NCI-H69 (cell line): ENCODE measurements around the gene EEPD1.
"Not testable (repeated sequence)": the region's sequence is repeated elsewhere in the genome, so short reads cannot be mapped to it uniquely, and the experiment has no call there.

ENCODE experiments used
- DNase-seq: peaks from one replicate; lab custom pipeline; 2025; lab: John Stamatoyannopoulos, UW

The EEPD1 gene

DNA sequence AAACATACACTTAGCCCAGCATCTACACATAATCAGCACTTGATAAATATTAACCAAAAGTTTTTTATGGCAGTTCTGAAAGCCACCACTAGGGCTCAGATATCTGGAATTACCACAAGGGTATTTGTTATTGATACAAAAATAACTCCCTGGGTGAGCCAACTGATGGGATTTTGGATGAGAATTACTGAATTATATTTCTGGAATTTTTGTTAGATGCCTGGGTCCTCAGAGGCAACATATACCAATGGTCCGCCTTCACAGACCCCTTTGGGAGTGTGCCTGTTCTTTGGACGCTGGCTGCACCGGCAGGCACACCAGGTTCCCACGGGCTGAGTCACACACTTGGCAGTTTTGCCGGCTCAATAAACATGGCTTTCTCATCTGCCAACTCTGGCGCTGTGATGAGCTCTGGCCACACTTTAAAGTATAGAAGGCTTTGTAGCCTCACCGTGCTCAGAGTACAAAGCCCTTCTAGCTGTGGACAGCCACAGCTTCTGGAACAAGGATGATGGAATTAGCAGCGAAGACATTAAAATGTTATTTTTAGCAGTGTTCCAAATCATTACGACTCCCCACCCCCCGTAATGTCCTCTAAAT is 24.5 kb upstream of the EEPD1 start:
- peak; percentile 93 for DNase-seq

DNA sequence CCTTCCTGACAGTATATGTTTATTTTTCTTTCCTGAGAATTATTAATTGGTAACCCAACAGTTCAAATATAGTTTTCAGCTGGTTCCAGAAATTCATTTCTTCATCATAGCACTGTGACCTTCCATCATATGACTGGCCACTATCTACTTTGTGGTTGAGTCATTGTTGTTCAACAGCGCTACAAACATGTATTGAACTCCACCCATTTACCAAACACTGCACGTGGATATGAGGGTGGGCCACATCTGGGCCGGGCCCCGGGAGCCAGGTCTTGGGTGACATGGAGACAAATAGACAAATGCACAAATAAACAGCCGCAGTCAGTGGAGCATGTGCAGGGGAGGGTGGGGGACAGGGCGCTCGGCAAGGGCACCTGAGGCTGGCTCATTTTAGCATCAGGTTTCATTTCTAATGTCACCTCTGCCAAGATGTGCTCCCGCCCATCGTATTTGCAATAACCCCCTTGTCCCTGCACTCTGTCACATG is 24.0 kb upstream of the EEPD1 start:
- DNase-seq = peak; percentile 93

DNA sequence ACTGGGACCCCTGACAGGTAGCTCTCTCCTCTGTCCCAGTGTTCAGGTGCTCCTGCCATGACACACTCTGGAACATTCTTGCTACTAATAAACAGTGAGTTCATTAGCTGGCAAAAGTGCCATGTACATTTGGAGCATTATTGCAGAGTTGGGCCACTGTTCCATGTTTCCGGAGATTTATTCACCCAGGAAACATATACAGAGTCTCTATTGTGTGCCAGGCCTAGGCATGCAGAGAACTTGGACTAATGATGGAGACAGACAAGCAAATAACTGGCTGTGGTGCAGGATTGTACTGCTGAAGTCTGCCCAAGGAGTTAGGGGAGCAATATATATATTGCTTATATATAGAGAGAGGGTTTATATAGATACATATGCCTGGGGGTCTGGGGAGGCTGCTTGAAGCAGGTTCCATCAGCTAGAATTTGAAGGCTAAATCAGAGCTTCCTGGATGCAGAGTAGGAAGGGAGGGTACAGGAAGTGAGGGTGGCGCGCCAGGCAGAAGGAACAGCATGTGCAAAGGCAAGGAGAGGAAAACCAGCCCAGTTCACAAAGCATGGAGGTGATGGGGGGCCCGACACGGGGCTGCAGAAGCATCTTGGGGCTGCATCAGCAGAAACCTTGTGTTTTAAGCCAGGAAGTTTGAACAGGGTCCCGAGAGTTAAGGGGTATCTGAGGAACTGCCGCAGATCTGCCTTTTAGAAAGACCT is 22.7 kb upstream of the EEPD1 start:
- no peak for DNase-seq

GRCh38 chr7:36131026-36131425 is 22.0 kb upstream of the EEPD1 start:
- no peak for DNase-seq

DNA sequence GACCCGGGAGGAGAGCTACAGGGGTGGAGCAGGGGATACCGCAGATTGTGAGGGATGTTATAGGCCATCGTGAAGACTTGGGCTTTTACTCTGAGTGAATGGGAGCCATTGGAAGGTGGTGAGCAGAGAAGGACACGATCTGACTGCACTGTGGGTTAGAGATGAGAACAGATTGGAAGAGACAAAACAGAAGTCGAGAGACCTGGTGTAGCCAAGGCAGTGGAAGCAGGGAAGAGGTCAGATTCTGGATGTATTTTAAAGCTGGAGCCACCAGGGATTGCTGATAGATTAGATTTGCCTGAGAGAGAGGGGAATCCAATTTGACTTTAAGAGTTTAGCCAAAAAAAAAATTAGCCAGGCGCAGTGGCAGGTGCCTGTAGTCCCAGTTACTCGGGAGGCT is 21.6 kb upstream of the EEPD1 start:
- DNase-seq = no peak

- peak; percentile 62 for DNase-seq
Measured at GRCh38 chr7:36132012-36132411, 21.0 kb upstream of the EEPD1 start.

DNA sequence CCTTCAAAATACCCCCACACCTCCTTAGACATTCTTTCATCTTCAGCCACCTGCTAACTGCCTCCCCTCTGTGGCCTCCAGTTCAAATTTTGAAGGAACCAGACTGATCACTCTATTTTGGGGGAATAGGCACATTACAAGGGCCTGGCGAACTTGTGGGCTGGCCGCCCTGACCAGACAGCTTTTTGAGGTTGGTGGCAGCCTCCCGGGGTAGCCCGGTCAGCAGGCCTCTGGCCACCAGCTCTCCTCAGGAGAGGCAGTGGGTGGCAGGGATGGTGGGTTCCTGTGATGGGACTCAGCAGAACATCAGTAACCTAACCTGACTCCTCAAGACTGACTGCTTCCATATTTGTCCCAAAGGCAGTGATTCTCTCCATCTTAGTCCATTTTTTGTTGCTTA is 17.4 kb upstream of the EEPD1 start:
- no peak for DNase-seq

DNA sequence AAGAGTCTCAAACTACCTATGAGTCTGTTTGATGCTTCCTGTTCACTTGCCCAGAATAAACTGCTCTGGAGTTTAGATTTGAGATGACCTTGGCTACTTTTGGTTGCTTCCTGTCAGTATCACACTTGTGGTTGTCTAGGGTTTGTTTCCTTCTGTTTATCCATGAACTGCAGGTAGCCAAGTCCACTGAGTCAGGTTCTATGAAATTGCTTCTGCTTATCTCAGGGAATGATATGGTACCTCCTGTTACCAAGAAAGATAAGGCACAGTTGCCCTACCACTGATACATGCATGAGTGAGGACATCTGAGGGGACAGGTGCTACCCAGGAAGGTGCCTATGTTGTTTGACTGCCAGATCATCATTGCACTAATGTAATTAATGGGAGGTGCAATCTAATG is 15.8 kb upstream of the EEPD1 start:
- DNase-seq = peak; percentile 13

DNA sequence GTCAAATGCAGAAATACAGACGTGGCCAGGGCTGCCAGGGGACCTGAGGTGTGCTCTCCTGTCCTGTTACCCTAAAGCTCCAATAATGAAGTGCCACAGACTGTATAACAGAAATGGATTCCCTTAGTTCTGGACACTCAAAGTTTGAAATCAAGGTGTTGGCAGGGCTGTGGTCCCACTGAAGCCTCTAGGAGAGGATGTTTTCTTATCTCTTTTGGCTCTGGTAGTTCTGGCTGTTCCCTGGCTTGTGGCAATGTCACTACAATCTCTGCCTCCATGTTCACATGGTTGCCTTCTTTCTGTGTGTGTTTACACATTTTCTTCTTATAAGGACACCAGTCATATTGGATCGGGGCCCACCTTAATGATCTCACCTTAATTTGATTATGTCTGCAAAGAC is 15.3 kb upstream of the EEPD1 start:
- DNase-seq = no peak

GRCh38 chr7:36138209-36138608 is 14.8 kb upstream of the EEPD1 start:
- DNase-seq = peak; percentile 20

DNA sequence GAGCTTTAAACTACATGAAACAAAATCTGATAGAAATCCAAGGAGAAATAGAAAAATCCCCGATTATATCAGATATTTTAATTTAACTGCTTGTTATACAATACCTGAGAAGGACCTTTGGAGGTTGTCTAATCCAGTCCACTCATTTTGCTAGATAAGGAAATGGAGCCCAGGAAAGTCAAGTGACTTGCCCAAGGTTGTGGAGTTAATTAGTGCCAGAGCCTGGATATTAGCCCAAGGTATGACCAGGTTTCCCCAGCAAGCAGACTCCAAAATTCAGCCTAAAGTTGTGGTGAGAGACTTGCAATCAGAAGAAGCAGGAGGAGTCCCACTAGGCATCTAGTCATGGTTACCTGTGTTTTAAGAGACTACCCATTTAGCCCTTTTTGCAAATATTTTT is 11.7 kb upstream of the EEPD1 start:
- no peak for DNase-seq

DNA sequence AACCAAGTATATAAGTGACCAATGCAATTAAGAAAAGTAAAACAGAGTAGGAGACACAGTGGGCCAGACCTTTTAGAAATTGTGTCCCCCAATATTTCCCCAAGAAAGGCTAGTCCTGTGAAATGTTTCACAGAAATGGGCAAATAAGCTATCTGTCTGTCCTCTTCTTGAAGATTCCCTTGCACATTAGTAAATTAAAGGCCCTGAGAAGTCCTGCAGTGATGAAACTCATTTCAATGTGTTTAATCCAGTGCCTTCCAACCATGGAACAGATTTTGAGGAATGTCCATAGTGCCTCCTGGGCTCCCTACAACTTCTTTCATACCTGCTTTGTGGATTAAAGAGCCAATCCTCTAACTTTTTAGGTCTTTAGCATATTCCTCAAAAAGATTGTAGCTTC is 11.2 kb upstream of the EEPD1 start:
- DNase-seq = no peak

DNA sequence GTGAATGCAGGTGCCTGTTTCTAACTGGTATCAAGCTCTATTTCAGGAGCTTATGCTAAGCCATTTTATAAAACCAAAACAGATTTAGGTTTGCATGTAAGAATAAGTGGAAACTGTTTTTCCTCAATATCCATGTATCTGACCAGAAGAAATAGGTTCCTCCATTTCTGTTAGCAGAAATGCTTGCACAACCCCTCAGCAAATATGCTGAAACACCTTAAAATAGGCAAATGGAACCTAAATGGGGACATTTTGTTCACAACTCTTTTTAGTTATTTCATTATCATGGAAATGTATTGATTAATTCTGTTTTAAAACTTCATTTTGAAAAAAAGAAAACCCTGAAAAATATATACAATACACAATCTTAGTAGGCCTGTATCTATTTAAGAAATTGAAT is 8.9 kb upstream of the EEPD1 start:
- no peak for DNase-seq

DNA sequence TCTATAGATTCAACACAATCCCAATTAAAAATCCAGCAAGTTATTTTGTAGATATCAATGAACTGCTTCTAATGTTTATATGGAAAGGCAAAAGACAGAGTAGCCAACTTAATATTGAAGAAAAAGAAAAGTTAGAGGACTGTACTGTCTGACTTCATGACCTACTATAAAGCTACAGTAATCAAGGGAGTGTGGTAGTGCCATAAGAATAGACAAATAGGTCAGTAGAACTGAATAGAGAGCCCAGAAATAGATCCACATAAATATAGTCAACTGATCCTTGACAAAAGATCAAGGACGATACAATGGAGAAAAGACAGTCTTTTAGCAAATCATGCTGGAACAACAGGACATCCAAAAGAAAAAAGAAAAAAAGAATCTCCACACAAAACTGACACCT is 7.4 kb upstream of the EEPD1 start:
- no peak for DNase-seq

DNA sequence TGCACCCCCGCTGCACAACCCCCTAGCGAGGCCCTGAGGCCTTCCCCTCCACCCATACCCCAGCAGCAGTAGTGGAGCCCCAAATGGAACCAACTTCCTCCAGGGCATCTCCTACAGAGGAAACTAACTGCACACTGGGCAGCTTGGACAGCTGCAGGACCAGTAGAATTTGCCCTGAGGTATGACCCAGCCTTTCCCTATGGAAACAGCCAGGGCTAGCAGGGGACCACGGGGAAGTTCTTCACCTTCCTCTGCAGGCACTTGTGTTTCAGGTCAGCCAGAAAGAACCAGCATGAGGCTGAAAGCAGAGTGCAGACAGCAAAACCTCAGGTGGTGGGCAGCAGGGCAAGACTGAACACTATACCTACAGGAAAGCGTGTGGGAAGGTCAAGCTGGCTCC is 5.7 kb upstream of the EEPD1 start:
- DNase-seq = no peak

DNA sequence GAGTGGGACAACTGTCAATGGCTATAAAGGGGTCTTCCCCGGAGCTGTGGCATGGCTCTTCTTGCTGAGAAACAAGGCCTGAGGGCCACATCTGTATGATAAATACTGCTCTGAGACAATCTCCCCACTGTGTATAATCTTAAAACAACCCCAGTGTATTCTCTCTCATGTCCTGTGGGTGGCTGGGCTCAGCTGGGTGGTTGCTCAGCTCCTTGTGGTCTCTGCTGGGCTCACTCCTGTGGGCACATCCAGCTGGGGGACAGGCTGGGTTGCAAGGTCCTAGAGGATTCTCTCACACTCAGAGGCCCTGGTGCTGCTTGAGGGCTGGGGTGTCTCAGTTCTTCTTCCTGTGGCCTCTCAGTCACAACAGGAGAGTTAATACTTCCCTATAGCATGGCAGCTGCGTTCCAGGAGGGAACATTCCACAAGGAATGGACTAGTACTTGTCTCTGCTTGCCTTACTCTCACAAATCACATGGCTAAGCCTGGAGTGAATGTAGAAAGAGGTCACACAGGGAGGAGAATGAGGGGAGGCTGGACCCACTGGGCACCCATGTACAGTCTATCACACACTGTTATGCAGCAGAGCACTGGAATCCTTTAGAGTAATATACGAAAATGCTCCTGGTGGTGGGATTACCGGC is 4.5 kb upstream of the EEPD1 start:
- no peak for DNase-seq

DNA sequence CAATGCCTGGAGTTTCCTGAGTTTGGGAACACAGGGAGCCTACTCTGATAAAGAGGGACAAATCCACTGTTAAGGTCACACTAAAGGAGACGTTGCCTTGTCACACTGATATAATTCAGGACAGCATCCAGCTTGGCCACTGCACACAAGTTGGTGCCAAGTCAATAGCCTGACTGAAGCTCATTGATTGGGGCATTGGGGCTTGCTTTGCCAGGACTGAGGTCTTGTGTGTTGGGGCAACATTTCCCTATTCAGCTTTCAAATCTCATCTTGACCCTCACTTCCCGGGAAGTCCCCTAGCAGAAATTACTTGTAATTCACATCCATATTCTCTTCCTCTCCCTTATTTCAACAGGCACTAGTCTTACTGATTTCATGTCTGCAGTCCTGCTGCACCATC is 3.8 kb upstream of the EEPD1 start:
- DNase-seq = not testable (repeated sequence)

DNA sequence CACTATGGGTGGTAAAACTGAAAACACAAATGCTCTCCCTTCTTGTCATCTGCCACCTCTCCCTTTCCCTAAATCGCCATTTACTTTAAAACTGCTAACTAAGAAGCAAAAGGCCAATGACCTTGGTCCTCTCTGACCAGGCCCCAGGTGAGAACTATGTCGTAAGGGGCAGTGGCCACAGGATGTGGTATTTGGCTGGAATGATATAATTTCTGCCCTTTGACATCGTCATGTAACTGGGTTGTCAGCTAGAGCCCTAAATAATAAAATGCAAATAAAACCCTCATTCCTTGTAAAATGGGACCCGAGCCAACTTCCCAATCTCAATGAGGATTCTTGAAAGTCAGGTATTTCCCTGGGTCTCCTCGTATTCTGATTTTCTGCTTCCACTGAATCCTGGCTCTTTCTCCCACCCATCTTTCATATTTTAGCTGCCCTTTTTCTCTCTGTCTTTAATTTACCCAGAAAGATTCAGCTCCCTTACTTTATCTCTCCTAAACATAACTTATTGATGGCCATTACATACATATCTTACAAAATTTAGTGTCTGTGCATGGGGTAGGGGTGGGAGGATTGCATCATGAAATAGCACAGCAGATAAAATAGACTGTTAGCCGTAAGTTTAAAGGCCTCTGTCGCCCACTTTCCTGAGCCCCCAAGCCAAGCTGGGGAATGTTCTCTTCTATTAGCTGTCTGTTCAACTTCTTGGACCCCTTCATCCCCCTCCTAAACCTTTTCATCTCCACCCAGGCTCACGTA is 3.2 kb upstream of the EEPD1 start:
- no peak for DNase-seq

GRCh38 chr7:36151921-36152755 is 916 bp upstream of the EEPD1 start:
- DNase-seq = no peak

DNA sequence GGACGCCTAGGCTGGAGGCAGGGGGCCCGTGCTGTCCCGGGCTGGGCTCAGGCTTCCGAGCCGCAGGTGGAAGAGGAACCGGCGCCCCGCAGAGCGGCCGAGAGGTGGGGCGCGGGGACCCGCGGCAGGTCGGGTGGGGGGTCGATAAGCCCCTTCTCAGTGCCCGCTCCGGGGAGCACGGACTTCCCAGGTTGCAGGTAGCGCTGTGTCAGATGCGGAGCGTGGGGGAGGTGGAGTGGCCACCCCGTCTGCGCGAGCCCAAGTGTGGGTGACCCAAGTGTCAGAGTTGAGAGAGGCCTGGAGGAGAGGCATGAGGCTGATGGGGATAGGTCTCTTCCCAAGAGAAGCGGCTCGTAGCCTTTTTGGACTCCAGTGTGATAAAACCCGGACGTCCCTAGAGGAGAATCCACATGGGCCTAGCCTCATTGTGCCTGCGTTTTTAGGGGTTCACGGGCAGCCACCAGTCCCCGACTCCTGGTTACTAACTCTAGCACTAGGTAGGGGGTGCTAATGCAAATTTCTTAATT is 580 bp downstream of the EEPD1 start:
- DNase-seq = no peak
